Fibroblast of the aortic adventitia (primary cell): ENCODE data around the gene GH2. TPM values are rescaled to one million over a fixed set of nuclear protein-coding genes. Genes with fewer than 3 reads are reported as not detected.
A peak's percentile ranks its signal among the peaks of the same experiment; 100 is the strongest.

ENCODE experiments used
- DNase-seq: peaks from one replicate; pipeline ENCODE4 v3.0.0-alpha.2; 2010; ENCODE audit warnings: low read depth
- H3K4me3 ChIP-seq: 2 replicates; pipeline ENCODE4 v1.5.1; 2011; ENCODE audit warnings: low read depth, mild to moderate bottlenecking, control low read depth, low read length, moderate library complexity
- total RNA-seq: library from RNA; depleted of rRNA; stranded (reverse); fragments of >200 nt; gene quantifications from 2 replicates; pipeline ENCODE4 v1.2.3, GENCODE V29; 2012; ENCODE audit warnings: low replicate concordance
- TF ChIP-seq, protein P1 (sequence below): IDR thresholded peaks from 2 replicates; pipeline ENCODE4 v1.5.1; 2011; ENCODE audit warnings: mild to moderate bottlenecking, low read length, control low read depth, inconsistent platforms; ENCODE audit not compliant: insufficient read depth

GH2 gene
- total RNA-seq, 1 donor = not detected

DNA sequence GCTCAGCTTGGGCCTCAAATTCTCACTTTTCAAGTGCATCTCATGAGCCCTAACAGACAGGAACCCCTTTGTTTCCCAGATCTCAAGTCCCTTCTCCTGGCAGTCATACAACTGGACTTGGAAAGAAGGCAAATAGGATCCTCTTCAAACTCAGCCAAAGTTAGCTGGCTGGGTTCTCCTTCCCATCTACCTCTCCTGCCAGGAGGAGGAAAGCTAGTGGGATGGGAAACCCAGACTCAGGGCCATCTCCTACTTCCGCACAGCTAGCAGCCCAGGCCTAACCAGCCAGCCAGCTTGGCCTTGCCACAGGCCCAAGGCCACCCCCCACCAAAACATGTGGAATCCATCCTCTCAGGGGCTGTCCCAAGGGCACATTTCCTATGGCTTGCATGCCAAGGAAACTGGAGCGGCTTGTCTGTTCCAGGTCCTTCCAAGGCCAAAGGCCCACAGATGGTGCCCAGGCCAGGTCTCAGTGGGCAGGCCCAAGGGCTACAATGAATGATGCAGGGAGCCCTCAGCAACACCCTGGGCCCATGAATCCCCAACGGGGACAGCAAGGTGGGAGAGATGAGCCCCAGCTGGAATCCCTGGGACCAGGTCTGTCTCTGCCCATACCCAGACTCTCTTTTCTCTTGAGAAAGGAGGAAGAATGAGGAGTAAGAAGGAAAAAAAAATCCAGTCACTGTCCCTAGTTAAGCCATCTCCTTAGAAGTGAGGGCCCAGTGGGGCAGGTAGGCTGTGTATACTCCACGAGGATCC lies 41.0 kb downstream of the GH2 start:
- TF ChIP-seq, protein P1, sequence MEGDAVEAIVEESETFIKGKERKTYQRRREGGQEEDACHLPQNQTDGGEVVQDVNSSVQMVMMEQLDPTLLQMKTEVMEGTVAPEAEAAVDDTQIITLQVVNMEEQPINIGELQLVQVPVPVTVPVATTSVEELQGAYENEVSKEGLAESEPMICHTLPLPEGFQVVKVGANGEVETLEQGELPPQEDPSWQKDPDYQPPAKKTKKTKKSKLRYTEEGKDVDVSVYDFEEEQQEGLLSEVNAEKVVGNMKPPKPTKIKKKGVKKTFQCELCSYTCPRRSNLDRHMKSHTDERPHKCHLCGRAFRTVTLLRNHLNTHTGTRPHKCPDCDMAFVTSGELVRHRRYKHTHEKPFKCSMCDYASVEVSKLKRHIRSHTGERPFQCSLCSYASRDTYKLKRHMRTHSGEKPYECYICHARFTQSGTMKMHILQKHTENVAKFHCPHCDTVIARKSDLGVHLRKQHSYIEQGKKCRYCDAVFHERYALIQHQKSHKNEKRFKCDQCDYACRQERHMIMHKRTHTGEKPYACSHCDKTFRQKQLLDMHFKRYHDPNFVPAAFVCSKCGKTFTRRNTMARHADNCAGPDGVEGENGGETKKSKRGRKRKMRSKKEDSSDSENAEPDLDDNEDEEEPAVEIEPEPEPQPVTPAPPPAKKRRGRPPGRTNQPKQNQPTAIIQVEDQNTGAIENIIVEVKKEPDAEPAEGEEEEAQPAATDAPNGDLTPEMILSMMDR = no peak
- peak overlapping the region; percentile 92 for H3K4me3 ChIP-seq
- peak; percentile 46 for DNase-seq

DNA sequence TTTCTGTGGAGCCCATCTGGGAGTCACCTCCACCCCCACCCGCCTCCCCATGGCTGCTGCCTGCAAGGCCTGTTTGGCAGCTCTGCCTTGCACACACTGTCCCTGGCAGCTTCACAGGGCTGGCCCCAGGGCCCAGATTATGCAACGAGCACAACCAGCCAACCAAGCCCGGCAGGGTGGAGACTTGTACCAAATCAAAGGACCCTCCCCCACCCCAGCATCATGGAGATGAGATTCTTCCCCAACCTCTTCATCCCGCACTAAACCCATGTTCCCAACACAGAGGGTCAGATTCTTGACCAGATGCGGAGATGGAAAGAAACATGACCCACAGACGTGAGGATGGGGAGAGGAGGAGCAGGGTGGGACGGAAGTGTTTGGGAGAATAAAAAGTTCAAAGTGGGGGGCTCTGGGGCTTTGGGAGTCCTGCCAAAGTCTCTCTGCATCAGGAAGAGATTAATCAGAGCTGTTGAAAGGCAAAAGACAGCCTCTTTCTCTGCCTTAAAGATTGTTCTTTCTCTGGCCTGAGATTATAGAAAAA lies 43.0 kb downstream of the GH2 start:
- peak; percentile 91 for DNase-seq
- H3K4me3 ChIP-seq = no peak overlapping the region
- TF ChIP-seq, protein P1 = no peak

DNA sequence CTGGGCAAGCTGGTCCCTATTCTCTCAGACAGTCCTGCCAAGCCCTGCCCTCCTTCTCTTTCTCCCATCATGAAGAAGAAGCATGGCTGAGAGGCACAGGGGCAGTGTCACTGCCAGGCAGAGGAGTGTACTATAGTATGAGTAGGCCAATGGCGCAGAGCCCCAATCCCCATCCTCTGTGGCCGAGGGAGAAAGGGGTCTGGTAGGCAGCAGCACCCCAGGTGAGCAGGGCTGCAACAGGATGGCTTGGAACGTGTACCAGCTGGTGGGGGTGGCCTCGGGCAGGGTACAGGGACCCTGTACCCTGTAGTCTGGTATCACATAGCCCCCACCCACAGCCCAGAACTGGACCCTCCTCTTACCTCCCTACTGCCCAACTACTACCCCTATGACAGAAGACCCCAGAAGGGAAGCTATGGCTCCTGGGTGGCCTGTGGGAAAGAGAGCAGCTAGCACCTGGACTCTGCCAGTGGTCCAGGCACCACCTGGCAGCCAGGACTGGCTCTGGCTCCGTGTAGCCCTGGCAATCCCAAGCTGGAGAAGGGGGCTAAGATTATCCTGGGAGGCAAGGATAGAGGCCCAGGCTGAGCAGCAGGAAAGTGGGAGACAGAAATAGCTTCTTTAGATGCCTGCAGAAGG lies 43.7 kb downstream of the GH2 start:
- TF ChIP-seq, protein P1 = no peak
- H3K4me3 ChIP-seq = no peak overlapping the region
- no peak for DNase-seq

DNA sequence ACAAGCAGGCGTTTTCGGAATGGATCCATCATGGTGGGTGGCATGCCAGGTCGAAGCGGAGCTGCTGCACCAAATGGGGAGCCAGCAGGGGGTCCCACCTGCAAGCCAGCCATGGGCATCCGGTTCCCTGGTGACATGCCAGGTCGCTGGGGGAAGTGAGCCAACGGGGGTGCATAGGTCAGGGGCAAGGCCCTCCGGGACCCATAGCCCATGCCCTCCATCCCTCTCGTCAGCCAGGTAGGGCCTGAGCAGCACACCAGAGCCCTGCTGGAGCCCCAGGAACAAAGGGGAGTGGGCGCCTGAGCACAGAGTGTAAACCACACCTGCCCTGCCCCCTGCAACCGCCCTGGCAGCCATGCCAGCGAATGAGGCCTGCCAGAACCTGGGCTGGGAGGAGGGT lies 44.3 kb downstream of the GH2 start:
- H3K4me3 ChIP-seq = no peak overlapping the region
- DNase-seq = no peak
- TF ChIP-seq, protein P1 = no peak

DNA sequence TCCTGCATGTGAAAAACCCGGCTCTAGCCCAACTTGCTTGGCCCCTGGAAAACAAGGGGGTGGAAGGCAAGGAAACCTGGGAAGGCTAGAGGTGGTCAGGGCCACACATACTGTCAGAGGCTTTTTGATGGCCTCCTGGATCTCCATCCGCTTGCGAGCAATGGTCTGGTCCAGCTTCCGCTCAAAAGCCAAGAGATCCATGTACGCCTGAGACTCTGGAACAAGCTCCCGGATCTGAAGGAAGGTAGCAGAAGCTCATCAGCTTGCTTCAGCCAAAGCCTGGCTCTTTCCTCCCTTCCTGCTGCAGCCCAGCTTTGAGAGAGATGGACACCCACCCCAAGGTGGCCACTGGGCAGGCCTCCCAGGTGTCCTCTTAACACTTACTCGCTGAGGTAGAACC lies 44.9 kb downstream of the GH2 start:
- no peak overlapping the region for H3K4me3 ChIP-seq
- DNase-seq = no peak
- TF ChIP-seq, protein P1 = no peak

DNA sequence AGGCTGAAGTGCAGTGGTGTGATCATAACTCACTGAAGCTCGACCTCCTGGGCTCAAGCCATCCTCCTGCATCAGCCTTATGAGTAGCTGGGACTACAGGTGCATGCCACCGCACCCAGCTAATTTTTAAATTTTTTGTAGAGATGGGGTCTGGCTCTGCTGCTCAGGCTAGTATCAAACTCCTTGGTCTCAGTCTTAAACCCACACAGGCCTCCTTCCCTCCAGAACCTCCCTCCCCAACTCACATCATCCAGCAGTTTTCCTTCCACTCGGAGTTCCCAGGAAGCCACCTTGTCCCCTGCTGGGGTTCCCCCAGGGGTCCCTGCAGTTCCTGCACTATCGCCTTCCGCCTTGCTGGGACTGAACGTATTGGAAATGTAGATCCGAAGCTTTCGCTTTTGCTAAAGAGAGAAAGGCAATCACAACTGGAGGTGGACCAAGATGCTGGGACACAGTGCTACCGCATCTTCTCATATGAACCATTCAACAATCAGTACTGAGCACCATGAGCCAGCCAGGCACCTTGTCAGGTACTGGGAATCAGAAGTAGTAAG lies 46.5 kb downstream of the GH2 start:
- H3K4me3 ChIP-seq = no peak overlapping the region
- no peak for DNase-seq
- TF ChIP-seq, protein P1 = no peak
